Measurements from ENCODE around the gene DPM2. TPM values are rescaled to one million over a fixed set of nuclear protein-coding genes. Genes with fewer than 3 reads are reported as not detected.
A peak's percentile ranks its signal among the peaks of the same experiment; 100 is the strongest.

The DPM2 gene
- total RNA-seq, 4 donors from 2014 or later = 6.7 to 33.1 (median 15.9) TPM

- H3K4me1 ChIP-seq = peaks cover 10 to 12% of the 10 kb centered on the region in 2 donors
Measured at GRCh38 chr9:127938298-127938690, 640 bp upstream of the DPM2 start.

GRCh38 chr9:127937056-127937387 lies 632 bp downstream of the DPM2 start:
- intact Hi-C loops (cut with DNase I; ENCODE audit: low total_unique reads) = no loop called here
- H3K27me3 ChIP-seq = no peaks in the 10 kb centered on the region
- peak overlapping the region; percentile 69 to 88 for H3K4me3 ChIP-seq
- H3K9me3 ChIP-seq = no peaks in the 10 kb centered on the region
- H3K4me1 ChIP-seq = peaks cover 7 to 10% of the 10 kb centered on the region in 2 donors
- no peak for DNase-seq
- peak overlapping the region in 1 of 2 donors; percentile 81 for H3K27ac ChIP-seq
- no peaks in the 10 kb centered on the region for H3K36me3 ChIP-seq
- no peak for TF ChIP-seq CTCF (IDR thresholded peaks at IDR 0.05)
- no peak for TF ChIP-seq POLR2A (IDR thresholded peaks at IDR 0.05)

More at GRCh38 chr9:127938298-127938690, 640 bp upstream of the DPM2 start:
- H3K27ac ChIP-seq = peak overlapping the region; percentile 80 to 81
- no peak for TF ChIP-seq CTCF (IDR thresholded peaks at IDR 0.05)
- no peak for TF ChIP-seq POLR2A (IDR thresholded peaks at IDR 0.05)
- intact Hi-C loops (cut with DNase I; ENCODE audit: low total_unique reads) = no loop called here
- DNase-seq = no peak
- H3K27me3 ChIP-seq = no peaks in the 10 kb centered on the region
- H3K4me3 ChIP-seq = peak overlapping the region; percentile 69 to 88
- H3K36me3 ChIP-seq = no peaks in the 10 kb centered on the region
- H3K9me3 ChIP-seq = no peaks in the 10 kb centered on the region

- Histone ChIP-seq H3K4me3 (peak overlapping the region in 1 of 2 donors; percentile 69), H3K4me1 (peaks cover 7 to 10% of the 10 kb centered on the region in 2 donors), H3K27me3 (no peaks in the 10 kb centered on the region), H3K9me3 (no peaks in the 10 kb centered on the region), H3K36me3 (no peaks in the 10 kb centered on the region), H3K27ac (no peak overlapping the region)
- no peak for TF ChIP-seq CTCF (IDR thresholded peaks at IDR 0.05)
- TF ChIP-seq POLR2A (IDR thresholded peaks at IDR 0.05) = no peak
- intact Hi-C loops (cut with DNase I; ENCODE audit: low total_unique reads) = no loop called here
- no peak for DNase-seq
Measured at GRCh38 chr9:127936347-127936852, 1.3 kb downstream of the DPM2 start.

- Histone ChIP-seq H3K4me3 (no peak overlapping the region), H3K27ac (no peak overlapping the region), H3K9me3 (no peaks in the 10 kb centered on the region), H3K36me3 (no peaks in the 10 kb centered on the region), H3K4me1 (peaks cover 7 to 10% of the 10 kb centered on the region in 2 donors), H3K27me3 (no peaks in the 10 kb centered on the region)
- no peak for TF ChIP-seq CTCF (IDR thresholded peaks at IDR 0.05)
- TF ChIP-seq POLR2A (IDR thresholded peaks at IDR 0.05) = no peak
- DNase-seq = no peak
- intact Hi-C loops (cut with DNase I; ENCODE audit: low total_unique reads) = no loop called here
Measured at GRCh38 chr9:127935765-127936221, 1.9 kb downstream of the DPM2 start.

- Histone ChIP-seq H3K36me3 (no peaks in the 10 kb centered on the region), H3K4me1 (peaks cover 7 to 10% of the 10 kb centered on the region in 2 donors), H3K27ac (no peak overlapping the region), H3K27me3 (no peaks in the 10 kb centered on the region), H3K4me3 (no peak overlapping the region), H3K9me3 (no peaks in the 10 kb centered on the region)
- TF ChIP-seq POLR2A (IDR thresholded peaks at IDR 0.05) (no peak), CTCF (IDR thresholded peaks at IDR 0.05) (no peak)
- DNase-seq = no peak
- intact Hi-C loops (cut with DNase I; ENCODE audit: low total_unique reads) = no loop called here
Measured at GRCh38 chr9:127934986-127935385, 2.7 kb downstream of the DPM2 start.

Measured in uterus (tissue), 4 donors.